Stimulated activated CD8-positive, alpha-beta memory T cell treated with anti-CD3 and anti-CD28 coated beads, Interleukin-2, amount 100 ng/mL, for 48 hours (primary cell): ENCODE measurements around the gene ST7.
"Not testable (repeated sequence)": the region's sequence is repeated elsewhere in the genome, so short reads cannot be mapped to it uniquely, and the experiment has no call there.

ENCODE experiments used
- DNase-seq, 2 donors: peaks; one replicate each; pipeline ENCODE4 v3.0.0-alpha.2; 2020; ENCODE audit warnings: low read depth in 2 of 2

ST7 gene

GRCh38 chr7:117009705-117010361, 56.5 kb downstream of the ST7 start:
- DNase-seq = no peak

DNA sequence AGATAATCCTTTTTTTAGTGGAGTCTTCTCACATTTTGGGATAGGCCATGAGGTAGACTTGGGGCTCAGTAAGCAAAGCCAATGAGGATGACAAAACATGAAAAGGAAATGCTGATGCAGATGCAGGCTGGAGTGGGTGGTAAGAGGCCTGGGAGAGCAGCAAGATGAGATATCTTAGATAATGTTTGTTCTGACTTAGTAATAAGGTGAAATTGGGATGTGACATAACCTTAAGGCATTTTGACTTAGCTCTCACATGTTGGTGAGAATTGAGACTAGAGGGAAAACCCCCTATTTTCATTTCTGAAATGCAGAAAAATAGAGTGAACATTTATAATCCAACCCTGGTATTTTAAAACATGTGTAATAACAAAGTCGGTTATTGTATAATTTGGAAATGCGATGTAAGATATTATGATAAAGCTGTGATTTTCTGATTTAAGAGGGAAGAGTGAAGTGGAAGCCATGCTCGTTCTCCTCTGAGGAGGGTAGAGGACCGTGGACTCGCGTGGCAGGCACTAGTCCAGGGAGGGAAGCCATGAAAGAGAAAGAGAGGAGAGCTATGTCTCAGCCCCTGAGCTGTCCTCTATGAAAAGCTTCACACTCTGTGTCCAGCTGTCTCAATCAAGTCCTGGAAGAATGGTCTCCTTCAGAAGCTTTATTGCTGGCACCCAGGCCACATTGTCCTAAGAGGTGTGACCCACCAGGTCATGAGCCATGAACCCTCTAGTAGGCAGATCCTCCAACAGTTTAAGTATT, 57.3 kb downstream of the ST7 start:
- DNase-seq = peak in 1 of 2 donors; percentile 14

DNA sequence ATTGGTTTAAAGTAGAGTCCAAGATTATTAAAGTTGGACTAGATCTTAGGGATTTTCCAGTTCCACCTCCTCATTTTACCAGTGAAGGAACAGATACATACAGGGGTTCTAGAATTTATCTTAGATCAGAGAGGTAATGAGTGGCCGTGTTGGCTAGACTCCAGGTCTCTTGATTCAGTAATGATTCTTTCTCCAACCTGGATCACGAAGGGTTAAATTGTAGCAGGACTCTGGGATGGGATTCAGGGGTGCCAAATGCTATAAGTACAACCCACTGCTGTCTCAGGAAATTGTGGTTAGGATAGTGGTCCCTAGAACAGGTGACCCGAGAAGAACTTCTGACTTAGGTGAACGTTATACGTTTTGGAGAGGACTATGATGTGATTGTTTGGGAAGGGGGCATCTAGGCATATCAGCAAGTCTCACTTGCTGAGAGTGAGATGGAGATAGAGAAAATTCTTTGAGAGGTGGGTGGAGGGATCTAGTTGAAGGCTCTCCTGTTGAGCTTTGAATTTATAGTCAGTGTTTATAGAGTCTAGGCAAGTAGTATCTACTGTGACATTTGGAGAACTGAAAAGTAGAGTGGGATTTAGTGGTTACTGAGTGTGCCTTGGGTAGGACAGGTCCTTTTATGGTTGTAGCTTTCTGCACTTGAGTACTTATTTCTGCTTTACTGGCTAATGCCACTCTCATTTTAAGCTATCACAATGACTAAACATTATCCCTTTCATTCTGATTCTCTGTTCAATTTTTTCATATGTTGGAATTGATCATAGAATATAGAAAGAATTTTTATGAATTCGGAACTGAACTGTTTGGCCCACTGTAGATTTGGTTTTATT, 58.3 kb downstream of the ST7 start:
- DNase-seq = no peak

GRCh38 chr7:117012284-117012683, 59.0 kb downstream of the ST7 start:
- DNase-seq = no peak

- DNase-seq = no peak
These were observed 59.4 kb downstream of the ST7 start for GRCh38 chr7:117012696-117013095.

DNA sequence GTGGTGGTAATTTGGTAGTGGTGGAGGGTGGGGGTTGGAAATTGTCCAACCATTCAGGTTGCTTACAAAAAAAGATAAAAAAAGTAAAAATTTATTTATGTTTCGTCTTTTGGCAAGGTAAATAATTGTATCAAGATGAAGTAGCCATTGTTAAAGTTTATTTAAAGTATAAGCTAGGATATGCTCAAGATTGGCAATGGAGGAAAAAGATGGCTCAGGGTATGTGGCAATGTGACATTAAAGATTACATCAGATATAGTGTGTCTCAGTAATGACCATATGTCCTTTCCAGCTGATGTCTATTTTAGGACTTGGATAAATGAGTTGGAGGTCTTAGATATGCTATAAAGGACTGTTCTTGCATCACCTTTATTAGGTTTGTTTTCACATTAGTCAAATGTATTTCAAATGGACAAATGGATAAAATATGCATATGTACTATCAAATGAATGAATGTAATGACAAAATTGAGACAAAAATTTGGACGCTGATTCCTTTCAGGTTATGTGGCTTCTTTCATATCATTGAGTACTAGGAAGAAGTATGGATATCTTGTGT, 60.9 kb downstream of the ST7 start:
- DNase-seq = no peak

DNA sequence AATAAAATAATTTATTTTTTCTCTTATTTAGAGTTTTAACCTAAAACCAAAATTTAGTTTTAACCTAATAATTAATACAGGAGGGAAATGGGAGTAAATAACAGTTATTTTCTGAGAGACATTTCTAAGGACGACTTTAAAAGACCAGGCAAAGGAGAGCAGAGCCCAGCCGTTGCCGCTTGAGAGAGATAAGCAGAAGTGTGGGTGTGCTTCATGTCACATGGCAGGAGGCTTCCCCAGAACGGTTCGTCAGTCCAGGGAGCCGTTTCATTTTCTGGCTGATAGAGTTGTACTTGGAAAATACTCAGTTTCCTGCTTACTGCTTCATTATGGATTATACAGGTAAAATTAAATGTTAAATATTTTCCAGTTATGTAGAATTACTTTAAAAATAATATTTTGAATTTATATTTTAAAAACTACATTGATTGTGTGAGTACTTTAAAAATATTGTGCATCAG, 61.4 kb downstream of the ST7 start:
- no peak for DNase-seq

DNA sequence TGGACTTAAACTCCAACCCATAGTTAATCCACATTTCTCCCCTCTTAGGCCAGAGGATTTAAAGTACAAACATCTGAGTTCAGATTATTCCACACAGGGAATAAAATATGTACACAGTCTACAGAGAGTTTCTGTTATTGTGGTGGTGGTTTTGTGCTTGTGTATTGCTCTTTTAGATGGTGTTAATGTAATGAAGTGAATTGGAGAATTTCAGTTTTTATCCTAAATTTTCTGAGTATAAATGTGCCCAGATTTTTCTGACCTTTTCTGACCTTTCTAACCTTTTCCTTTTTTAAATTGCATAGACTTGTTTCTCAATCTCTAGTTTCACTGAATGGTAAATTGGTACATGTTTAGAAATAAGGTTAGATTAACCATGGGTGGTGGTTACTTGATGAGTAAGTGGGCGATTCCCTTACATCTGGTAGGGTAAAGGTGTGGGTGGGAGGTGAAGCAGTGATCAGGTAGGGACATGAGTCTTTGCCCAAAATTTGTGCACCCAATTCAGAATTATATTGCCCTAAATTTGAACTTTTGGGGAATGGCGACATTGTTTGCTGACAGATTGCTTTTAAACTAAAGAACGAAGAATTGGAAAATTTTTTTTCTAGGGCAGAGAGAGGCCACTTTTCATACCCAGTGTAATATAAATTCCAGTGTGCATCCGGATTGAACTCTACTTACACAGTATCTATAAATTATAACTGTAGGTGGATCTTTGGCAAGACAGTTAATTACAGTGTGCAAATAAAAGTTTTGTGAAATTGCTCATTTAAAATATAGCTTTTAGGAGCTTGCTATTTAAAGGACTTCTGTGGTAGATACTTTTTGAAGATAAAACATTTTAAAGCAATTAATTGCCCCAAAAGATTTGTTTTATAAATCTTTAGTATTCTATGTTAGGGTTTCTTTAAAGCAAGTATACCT, 62.2 kb downstream of the ST7 start:
- no peak for DNase-seq

GRCh38 chr7:117017017-117017451, 63.7 kb downstream of the ST7 start:
- no peak for DNase-seq

- DNase-seq = no peak
These were observed 64.5 kb downstream of the ST7 start for GRCh38 chr7:117017702-117018266.

DNA sequence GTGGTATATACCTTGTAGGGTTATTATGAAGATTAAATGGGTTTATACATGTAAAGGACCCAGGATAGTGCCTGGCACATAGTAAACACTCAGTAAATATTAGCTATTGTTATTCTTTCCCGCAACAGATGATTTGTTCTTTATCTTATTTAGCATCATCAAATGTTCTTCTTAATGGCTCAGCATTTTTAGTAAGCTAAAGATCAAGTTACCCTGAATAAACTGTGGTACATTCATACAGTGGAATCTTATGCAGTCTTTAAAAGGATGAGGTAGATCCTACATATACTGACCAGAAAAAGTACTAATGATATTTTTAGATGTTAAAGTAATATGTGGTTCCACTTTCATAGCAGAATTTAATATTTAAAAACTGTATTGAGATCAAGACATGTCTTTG, 65.4 kb downstream of the ST7 start:
- DNase-seq = no peak

- DNase-seq = no peak
These were observed 66.0 kb downstream of the ST7 start for GRCh38 chr7:117019287-117019686.

DNA sequence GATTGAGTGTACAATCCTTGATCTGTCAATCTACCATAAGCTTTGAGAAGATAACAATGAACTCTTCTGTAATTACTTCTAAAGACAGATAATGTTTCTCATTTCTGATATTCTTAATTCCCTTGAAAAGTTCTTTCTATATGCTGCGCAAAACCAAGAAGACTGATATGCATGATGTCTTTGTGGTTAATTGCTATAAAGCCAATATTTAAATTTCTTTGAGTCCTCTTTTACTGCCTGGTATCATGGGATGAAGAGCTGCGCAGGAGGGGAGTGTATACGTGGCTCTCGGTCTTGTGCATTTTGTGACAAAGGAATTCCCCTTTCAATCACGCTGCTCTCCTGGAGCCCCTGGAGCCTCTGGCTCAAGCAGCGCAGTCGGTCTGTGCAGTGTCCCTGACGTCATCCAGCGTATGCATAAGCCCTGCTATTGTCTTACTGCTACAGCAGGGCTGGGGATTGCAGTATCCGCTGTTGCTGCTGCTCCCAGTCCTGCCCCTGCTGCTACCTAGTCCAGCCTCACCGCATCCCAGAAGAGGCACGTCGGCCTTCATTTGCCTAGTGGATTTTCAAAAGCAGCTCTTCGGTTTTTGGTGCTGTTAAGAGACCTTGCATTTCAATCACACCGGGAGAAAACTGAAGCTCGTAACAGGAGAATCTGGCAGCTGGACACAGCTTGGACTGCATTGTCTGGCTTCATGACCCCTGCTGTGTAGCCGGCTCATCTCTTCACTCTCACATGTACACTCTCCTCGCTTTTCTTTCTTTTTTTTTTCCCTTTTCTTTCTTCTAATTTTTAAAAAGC, 66.7 kb downstream of the ST7 start:
- DNase-seq = no peak

DNA sequence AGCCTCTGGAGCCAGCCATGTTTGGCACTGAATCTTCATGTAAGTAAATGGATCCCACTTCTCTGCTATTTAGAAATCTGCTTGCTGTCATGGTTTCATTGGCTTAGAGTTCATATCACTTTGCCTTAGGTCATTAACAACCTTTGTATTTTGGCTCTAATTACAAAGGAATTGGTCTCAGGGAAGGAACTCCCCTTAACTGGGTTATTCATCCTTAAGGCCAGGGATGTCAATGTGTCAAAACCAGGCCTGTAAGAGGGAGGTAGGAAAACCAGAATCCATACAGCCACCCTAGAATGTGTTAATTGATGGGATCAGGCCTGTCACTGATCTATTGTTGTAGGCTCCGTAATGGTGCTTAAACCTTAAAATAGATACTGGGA, 67.3 kb downstream of the ST7 start:
- DNase-seq = no peak

DNA sequence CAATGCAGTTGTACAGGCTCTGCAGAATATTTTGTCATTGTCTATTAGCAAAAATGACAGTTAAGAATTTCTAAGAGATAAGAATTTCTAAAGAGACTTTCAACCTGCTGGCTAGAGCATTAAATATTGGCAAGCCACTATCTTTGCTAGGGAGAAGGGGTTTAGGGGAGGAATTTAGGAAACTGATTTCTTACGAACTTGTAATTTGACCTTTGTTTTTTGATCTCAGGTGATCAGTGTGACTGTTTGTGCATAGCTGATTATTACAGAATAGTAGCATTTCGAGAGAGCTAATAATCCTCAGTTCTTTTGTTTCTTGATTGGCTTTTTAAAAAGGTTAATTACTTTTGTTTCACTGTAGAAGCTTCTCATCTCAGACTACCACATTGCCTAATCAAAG, 68.1 kb downstream of the ST7 start:
- no peak for DNase-seq

- DNase-seq = no peak
These were observed 68.7 kb downstream of the ST7 start for GRCh38 chr7:117021986-117022385.

DNA sequence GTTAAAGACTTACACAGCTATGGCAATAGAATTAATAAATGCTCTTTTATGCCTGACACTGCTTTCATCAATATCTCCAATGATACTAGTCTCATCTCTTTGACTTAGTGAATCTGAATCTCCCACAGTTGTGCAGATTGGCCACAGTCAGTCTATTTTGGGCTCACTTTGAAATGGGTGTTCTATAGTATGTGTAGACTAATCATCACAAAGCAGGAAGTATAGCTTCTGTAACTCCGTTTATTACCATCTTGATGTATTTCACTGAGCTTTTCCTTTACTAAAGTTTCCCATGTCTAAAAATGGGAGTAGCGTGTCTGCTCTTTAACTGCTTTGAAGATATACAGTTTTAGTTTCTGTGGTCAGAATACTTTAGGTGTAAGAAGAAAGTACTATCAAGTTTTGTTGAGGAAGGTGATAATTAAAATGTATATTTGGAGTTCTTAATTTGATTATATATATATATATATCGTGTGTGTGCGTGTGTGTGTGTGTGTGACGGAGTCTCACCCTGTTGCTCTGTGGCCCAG, 70.1 kb downstream of the ST7 start:
- DNase-seq = no peak

GRCh38 chr7:117024811-117025210, 71.5 kb downstream of the ST7 start:
- no peak for DNase-seq

DNA sequence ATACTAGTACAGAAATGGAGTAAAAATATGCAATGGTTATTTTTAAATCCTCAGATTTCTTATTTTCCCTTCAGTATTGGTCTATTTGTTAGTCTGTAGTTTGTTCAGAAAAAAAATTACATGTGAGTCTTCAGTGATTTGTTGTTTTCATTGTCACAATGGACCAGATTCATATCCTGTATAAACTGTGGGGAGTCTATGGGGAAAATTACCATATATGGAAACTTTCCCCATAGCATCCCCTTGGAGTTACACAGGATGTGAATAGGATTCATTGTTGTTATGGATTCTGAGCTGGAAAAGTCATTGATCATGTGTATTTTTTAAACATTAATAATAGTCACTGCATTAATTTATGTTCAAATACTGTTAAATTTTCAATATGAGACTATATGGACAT, 72.6 kb downstream of the ST7 start:
- no peak for DNase-seq

- DNase-seq = not testable (repeated sequence)
These were observed 77.0 kb downstream of the ST7 start for GRCh38 chr7:117030346-117030745.
